GM11168 (cell line): Measurements from ENCODE around the gene RPUSD1.
"Not testable (repeated sequence)": the region's sequence is repeated elsewhere in the genome, so short reads cannot be mapped to it uniquely, and the experiment has no call there.

Experiments used
- in situ Hi-C: fragments of 300-500 bp; cut with MboI; formaldehyde crosslinking; loops from one replicate; pipeline ENCODE4 v1.12.0; 2022; ENCODE audit warnings: low sequenced_read_pairs; ENCODE audit not compliant: unreplicated experiment

Gene RPUSD1

GRCh38 chr16:754656-755055, 33.5 kb downstream of the RPUSD1 start:
- in situ Hi-C loops, result no loop called here

GRCh38 chr16:754121-754607, 34.0 kb downstream of the RPUSD1 start:
- in situ Hi-C loops, result not testable (repeated sequence)

GRCh38 chr16:752007-752312, 36.2 kb downstream of the RPUSD1 start:
- in situ Hi-C loops, result no loop called here

GRCh38 chr16:751152-752006, 36.8 kb downstream of the RPUSD1 start:
- in situ Hi-C loops, result no loop called here

- in situ Hi-C loops, result no loop called here
These were observed 37.7 kb downstream of the RPUSD1 start for GRCh38 chr16:750485-750884.

GRCh38 chr16:749010-749409, 39.2 kb downstream of the RPUSD1 start:
- in situ Hi-C loops, result no loop called here

GRCh38 chr16:747978-748746, 40.0 kb downstream of the RPUSD1 start:
- in situ Hi-C loops, result no loop called here

- in situ Hi-C loops, result no loop called here
These were observed 41.5 kb downstream of the RPUSD1 start for GRCh38 chr16:746637-747036.

GRCh38 chr16:745739-746138, 42.4 kb downstream of the RPUSD1 start:
- in situ Hi-C loops, result no loop called here

GRCh38 chr16:743794-744500, 44.2 kb downstream of the RPUSD1 start:
- in situ Hi-C loops, result no loop called here

GRCh38 chr16:742894-743293, 45.3 kb downstream of the RPUSD1 start:
- in situ Hi-C loops, result not testable (repeated sequence)

GRCh38 chr16:741986-742629, 46.1 kb downstream of the RPUSD1 start:
- in situ Hi-C loops, result no loop called here

- in situ Hi-C loops, result no loop called here
These were observed 47.2 kb downstream of the RPUSD1 start, which contains the start of gene CIAO3 for GRCh38 chr16:740764-741505. Gene CIAO3 (minus strand): TSS chr16:740997. CDS start chr16:740985, 12 bp downstream.

- in situ Hi-C loops, result no loop called here
These were observed 47.8 kb downstream of the RPUSD1 start for GRCh38 chr16:740459-740763.

GRCh38 chr16:739560-740458, 48.4 kb downstream of the RPUSD1 start:
- in situ Hi-C loops, result no loop called here

GRCh38 chr16:736936-737481, 51.2 kb downstream of the RPUSD1 start:
- in situ Hi-C loops, result no loop called here

- in situ Hi-C loops, result no loop called here
These were observed 52.2 kb downstream of the RPUSD1 start for GRCh38 chr16:735982-736453.
